ENCODE data around the gene STMP1. TPM values are rescaled to one million over a fixed set of nuclear protein-coding genes. Genes with fewer than 3 reads are reported as not detected.

The STMP1 gene
- polyA plus RNA-seq, 2 of the 4 experiments (the other 2 are of a cell fraction): 33.0 to 35.5 TPM

- CTCF ChIA-PET: interaction anchor here (1.0 kb wide), 1 partner anchor 33 kb away, joined by 3 read pairs; no protein-coding TSS in a partner anchor
Observed at GRCh38 chr7:135653340-135654080, 8.8 kb upstream of the STMP1 start.

GRCh38 chr7:135658564-135658963, 3.8 kb upstream of the STMP1 start:
- FAIRE-seq (no peak), DNase-seq (ENCODE audit: low read depth in 1 of 2, low spot score in 1 of 2) (no peak), ATAC-seq (no peak)
- CTCF ChIA-PET: interaction anchor here (0.8 to 5.9 kb wide), 5 partner anchors 10 to 384 kb away, joined by 3 to 38 read pairs (median 4); no protein-coding TSS in a partner anchor
- Histone ChIP-seq H3K4me1 (peaks cover 6% of the 10 kb centered on the region; the same call in 2 of the 3 replicates), H3K4me2 (no peak overlapping the region), H3K9me3 (no peaks in the 10 kb centered on the region), H3K27ac (no peak overlapping the region), H3K4me3 (no peak overlapping the region)
- TF ChIP-seq KDM1A (IDR thresholded peaks at IDR 0.05; ENCODE audit: low read depth): no peak
- no peak for TF ChIP-seq EHF (CRISPR knock-in tag; IDR thresholded peaks at IDR 0.05)
- 75% methylated on average over 5 of the region's 5 CpGs for WGBS (ENCODE audit: missing lambda C conversion rate)
- POLR2A ChIA-PET: no interaction called here

More at GRCh38 chr7:135653340-135654080, 8.8 kb upstream of the STMP1 start:
- WGBS (ENCODE audit: missing lambda C conversion rate): 94% methylated on average over 12 of the region's 12 CpGs
- no peak for FAIRE-seq
- DNase-seq (ENCODE audit: low read depth in 1 of 2, low spot score in 1 of 2): no peak
- TF ChIP-seq FOSB (CRISPR knock-in tag; IDR thresholded peaks at IDR 0.05) (no peak), ZC3H11A (IDR thresholded peaks at IDR 0.05) (peak; percentile 89)
- POLR2A ChIA-PET: no interaction called here
- Histone ChIP-seq H3K9me3 (no peaks in the 10 kb centered on the region), H3K4me2 (no peak overlapping the region), H3K4me3 (no peak overlapping the region), H3K27ac (no peak overlapping the region), H3K4me1 (no peaks in the 10 kb centered on the region)
- ATAC-seq: no peak

GRCh38 chr7:135659159-135659846, 3.0 kb upstream of the STMP1 start:
- FAIRE-seq (no peak), ATAC-seq (no peak), DNase-seq (ENCODE audit: low read depth in 1 of 2, low spot score in 1 of 2) (no peak)
- Histone ChIP-seq H3K4me1 (peaks cover 14% of the 10 kb centered on the region; the same call in 2 of the 3 replicates), H3K4me3 (no peak overlapping the region), H3K4me2 (no peak overlapping the region), H3K9me3 (no peaks in the 10 kb centered on the region), H3K27ac (no peak overlapping the region)
- ChIA-PET POLR2A (no interaction called here), CTCF (interaction anchor here (1.1 to 5.9 kb wide), 4 partner anchors 12 to 385 kb away, joined by 3 to 38 read pairs (median 4); no protein-coding TSS in a partner anchor)
- WGBS (ENCODE audit: missing lambda C conversion rate): 87% methylated on average over 9 of the region's 9 CpGs
- no peak for TF ChIP-seq RAD21 (conservative IDR thresholded peaks at IDR 0.05 in 1 of 2, IDR thresholded peaks at IDR 0.05 in 1 of 2)
- no peak for TF ChIP-seq JUN (IDR thresholded peaks at IDR 0.05)
- no peak for TF ChIP-seq ZNF302 (CRISPR knock-in tag; IDR thresholded peaks at IDR 0.05)
- TF ChIP-seq KDM1A (IDR thresholded peaks at IDR 0.05; ENCODE audit: low read depth): no peak
- TF ChIP-seq ATOH8 (CRISPR knock-in tag; IDR thresholded peaks at IDR 0.05; ENCODE audit: low read depth): no peak
- no peak for TF ChIP-seq ELK1 (IDR thresholded peaks at IDR 0.05; ENCODE audit: low read depth, low read length)
- no peak for TF ChIP-seq FOSL2 (IDR thresholded peaks at IDR 0.05)
- TF ChIP-seq FOSL2 (CRISPR knock-in tag; IDR thresholded peaks at IDR 0.05): no peak
- TF ChIP-seq NFE2L2 (conservative IDR thresholded peaks at IDR 0.05; ENCODE audit: low read length): no peak
- no peak for TF ChIP-seq USF2 (IDR thresholded peaks at IDR 0.05)
- TF ChIP-seq REST (IDR thresholded peaks at IDR 0.05): no peak
- no peak for TF ChIP-seq MAX (IDR thresholded peaks at IDR 0.05)
- TF ChIP-seq HDAC2 (IDR thresholded peaks at IDR 0.05): no peak
- TF ChIP-seq ESRRA (IDR thresholded peaks at IDR 0.05; ENCODE audit: borderline replicate concordance, low read length): no peak
- no peak for TF ChIP-seq PBX3 (IDR thresholded peaks at IDR 0.05)
- no peak for TF ChIP-seq HEYL (CRISPR knock-in tag; IDR thresholded peaks at IDR 0.05)
- no peak for TF ChIP-seq TFCP2L1 (CRISPR knock-in tag; IDR thresholded peaks at IDR 0.05)
- TF ChIP-seq CTCF (IDR thresholded peaks at IDR 0.05): no peak
- TF ChIP-seq POLR2AphosphoS2 (conservative IDR thresholded peaks at IDR 0.05; ENCODE audit: low read length): no peak

Measured in A549 (cell line).